Ishikawa (cell line): ENCODE data around the gene COL18A1.

Experiments
- CEBPB ChIP-seq: IDR thresholded peaks from 2 replicates; pipeline ENCODE4 v1.6.1; 2012
- CREB1 ChIP-seq: IDR thresholded peaks from 2 replicates; pipeline ENCODE4 v1.6.1; 2012; ENCODE audit warnings: low read depth
- EGR1 ChIP-seq: IDR thresholded peaks from 2 replicates; pipeline ENCODE4 v1.6.1; 2012
- EP300 ChIP-seq: IDR thresholded peaks from 2 replicates; pipeline ENCODE4 v1.6.1; 2012; ENCODE audit warnings: borderline replicate concordance
- FOXM1 ChIP-seq: IDR thresholded peaks from 2 replicates; pipeline ENCODE4 v1.6.1; 2012; ENCODE audit warnings: low read depth, borderline replicate concordance
- MAX ChIP-seq: IDR thresholded peaks from 2 replicates; pipeline ENCODE4 v1.6.1; 2012
- NFIC ChIP-seq: IDR thresholded peaks from 2 replicates; pipeline ENCODE4 v1.6.1; 2012
- RAD21 ChIP-seq: IDR thresholded peaks from 2 replicates; pipeline ENCODE4 v1.6.1; 2012; ENCODE audit warnings: low read depth
- REST ChIP-seq: IDR thresholded peaks from 2 replicates; pipeline ENCODE4 v1.6.1; 2012; ENCODE audit warnings: low read depth, mild to moderate bottlenecking
- TAF1 ChIP-seq: IDR thresholded peaks from 2 replicates; pipeline ENCODE4 v1.6.1; 2012; ENCODE audit warnings: low read depth, mild to moderate bottlenecking
- TCF12 ChIP-seq: IDR thresholded peaks from 2 replicates; pipeline ENCODE4 v1.6.1; 2012; ENCODE audit warnings: low read depth
- TEAD4 ChIP-seq: IDR thresholded peaks from 2 replicates; pipeline ENCODE4 v1.6.1; 2012
- USF1 ChIP-seq: IDR thresholded peaks from 2 replicates; pipeline ENCODE4 v1.6.1; 2012
- YY1 ChIP-seq: IDR thresholded peaks from 2 replicates; pipeline ENCODE4 v1.6.1; 2012; ENCODE audit warnings: low read depth
- ZBTB7A ChIP-seq: IDR thresholded peaks from 2 replicates; pipeline ENCODE4 v1.6.1; 2012; ENCODE audit warnings: low read depth

The COL18A1 gene

GRCh38 chr21:45525910-45526306 is 120.9 kb downstream of the COL18A1 start:
- no peak for TF ChIP-seq TAF1
- no peak for TF ChIP-seq TEAD4
- no peak for TF ChIP-seq TCF12
- no peak for TF ChIP-seq USF1

GRCh38 chr21:45527151-45527999 is 122.4 kb downstream of the COL18A1 start:
- 0 out of 2 replicates have a peak, but pooled peaks have one; percentile 6 for TF ChIP-seq TEAD4

GRCh38 chr21:45528028-45528705 is 123.2 kb downstream of the COL18A1 start:
- TF ChIP-seq RAD21 (no peak), TEAD4 (no peak), REST (no peak), ZBTB7A (no peak)

GRCh38 chr21:45528981-45529784 is 124.2 kb downstream of the COL18A1 start:
- TF ChIP-seq EP300, result no peak
- no peak for TF ChIP-seq RAD21
- no peak for TF ChIP-seq CREB1
- TF ChIP-seq USF1, result no peak
- no peak for TF ChIP-seq FOXM1
- no peak for TF ChIP-seq ZBTB7A
- no peak for TF ChIP-seq TCF12
- TF ChIP-seq REST, result no peak
- TF ChIP-seq NFIC, result no peak
- no peak for TF ChIP-seq YY1
- TF ChIP-seq EGR1, result no peak
- no peak for TF ChIP-seq MAX
- TF ChIP-seq TAF1, result no peak
- no peak for TF ChIP-seq TEAD4
- no peak for TF ChIP-seq CEBPB

- TF ChIP-seq EGR1 (no peak), NFIC (no peak)
These were observed 124.9 kb downstream of the COL18A1 start for GRCh38 chr21:45529785-45530422.

GRCh38 chr21:45530423-45531113 is 125.6 kb downstream of the COL18A1 start:
- TF ChIP-seq EP300, result no peak
- no peak for TF ChIP-seq NFIC
- no peak for TF ChIP-seq CEBPB
- TF ChIP-seq TCF12, result no peak
- TF ChIP-seq EGR1, result no peak
- TF ChIP-seq ZBTB7A, result no peak
- no peak for TF ChIP-seq TEAD4
- no peak for TF ChIP-seq RAD21
- TF ChIP-seq USF1, result no peak
